ENCODE data around the gene EIF4G1.

Gene EIF4G1

GRCh38 chr3:184352149-184352785 lies 37.9 kb downstream of the EIF4G1 start:
- no peak for DNase-seq (ENCODE audit: low read depth)

GRCh38 chr3:184352897-184353545 lies 38.6 kb downstream of the EIF4G1 start:
- no peak for DNase-seq (ENCODE audit: low read depth)

DNA sequence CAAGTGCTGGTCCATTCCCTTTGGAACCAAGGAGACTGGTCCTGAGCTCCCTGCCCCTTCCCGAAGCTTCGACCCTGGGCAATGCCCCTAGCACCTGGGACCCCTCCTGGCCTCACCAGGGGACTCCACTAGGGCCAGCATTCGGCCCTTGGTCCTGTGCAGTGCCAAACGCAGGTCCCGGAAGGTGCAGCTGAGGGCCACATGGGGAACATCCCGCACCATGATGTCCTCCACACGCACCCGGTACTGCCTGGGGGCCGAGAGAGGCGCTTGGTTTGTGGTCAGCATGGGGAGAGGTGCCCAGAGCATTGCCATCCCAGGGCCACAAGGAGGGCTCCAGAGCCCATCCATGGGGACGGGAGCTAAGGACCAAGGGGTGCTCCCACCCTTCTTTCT lies 39.1 kb downstream of the EIF4G1 start:
- DNase-seq (ENCODE audit: low read depth): no peak

DNA sequence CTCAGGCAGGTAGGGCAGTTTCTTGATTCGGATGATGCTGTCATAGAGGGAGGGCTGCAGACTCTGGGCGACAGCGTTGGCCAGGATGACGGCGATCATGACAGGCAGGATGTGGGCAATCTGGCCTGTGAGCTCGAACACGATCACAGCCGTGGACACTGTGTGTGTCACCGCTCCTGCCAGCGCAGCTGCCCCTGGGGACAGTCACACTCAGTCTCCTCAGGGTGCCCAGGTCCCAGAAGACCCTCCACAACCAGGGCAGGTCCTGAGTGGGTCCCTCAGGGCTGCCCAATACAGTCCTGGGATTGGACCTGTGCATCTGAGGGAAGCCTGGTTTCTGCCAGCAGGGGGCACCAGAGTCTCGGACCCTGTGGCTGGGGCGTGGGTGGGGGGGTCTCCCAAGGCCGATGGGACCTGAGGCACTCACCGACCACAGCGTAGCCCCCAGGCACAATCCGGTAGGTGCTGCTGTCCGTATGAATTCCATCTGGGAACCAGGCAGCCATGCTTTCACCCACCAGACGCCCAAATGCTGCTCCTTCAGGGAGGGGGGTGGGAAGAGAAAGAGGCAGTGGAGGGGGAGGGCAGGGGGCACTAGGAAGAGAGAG lies 39.8 kb downstream of the EIF4G1 start:
- peak; percentile 43 for DNase-seq (ENCODE audit: low read depth)

DNA sequence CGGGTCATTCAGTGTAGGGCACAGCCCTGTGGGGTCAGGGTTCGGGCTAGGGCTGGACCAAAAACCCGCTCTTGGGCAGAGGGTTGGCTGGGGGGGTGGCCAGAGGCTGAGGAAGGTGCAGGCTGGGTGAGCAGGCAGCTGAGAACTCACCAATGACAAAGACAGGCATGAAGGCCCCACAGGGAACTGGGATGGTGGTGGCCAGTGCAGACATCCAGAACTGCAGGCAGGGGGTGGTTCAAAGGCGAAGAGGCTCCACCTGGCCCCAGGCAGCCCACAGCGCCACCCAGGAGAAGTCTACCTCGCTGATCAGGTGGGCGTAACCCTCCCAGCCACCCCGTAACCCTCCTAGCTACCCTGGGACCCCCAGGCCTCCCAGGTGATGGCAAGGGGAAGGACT lies 40.3 kb downstream of the EIF4G1 start:
- DNase-seq (ENCODE audit: low read depth): no peak

DNA sequence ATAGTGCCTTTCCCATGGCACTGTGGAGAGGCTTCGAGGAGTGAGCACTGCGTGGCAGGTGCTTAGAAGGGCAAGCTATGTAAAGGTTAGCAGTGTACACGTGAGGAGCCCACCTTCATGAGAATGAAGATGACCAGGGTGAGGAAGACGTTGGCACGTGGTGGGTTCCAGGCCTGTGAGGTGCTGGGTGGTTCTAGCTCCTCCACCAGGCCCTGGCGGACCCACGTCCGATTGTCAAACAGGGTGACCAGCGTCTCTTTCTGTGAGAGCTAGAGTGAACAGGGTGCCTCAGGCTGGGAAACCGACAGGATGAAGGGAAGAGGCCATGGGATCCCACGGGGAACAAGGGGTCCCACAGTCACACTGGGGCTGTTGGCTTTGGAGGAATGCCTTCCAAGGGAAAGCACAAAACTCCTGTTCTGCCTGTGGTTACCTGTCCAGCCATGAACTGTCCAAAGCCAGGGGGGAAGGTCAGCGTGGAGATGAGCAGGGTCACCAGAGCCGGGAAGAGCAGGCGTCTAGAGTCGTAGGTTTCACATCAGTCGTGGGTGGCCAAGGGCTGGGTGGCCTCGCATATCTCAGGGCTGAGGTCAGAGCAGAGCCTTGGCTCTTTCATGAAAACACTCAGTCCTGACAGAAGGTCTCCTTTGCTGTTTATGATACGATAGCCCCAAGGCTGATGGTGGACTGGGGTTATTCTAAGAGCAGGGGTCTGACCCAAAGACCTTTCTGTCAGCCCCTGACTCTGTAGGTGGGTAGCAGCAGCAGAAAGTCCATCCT lies 41.0 kb downstream of the EIF4G1 start:
- DNase-seq (ENCODE audit: low read depth): no peak

DNA sequence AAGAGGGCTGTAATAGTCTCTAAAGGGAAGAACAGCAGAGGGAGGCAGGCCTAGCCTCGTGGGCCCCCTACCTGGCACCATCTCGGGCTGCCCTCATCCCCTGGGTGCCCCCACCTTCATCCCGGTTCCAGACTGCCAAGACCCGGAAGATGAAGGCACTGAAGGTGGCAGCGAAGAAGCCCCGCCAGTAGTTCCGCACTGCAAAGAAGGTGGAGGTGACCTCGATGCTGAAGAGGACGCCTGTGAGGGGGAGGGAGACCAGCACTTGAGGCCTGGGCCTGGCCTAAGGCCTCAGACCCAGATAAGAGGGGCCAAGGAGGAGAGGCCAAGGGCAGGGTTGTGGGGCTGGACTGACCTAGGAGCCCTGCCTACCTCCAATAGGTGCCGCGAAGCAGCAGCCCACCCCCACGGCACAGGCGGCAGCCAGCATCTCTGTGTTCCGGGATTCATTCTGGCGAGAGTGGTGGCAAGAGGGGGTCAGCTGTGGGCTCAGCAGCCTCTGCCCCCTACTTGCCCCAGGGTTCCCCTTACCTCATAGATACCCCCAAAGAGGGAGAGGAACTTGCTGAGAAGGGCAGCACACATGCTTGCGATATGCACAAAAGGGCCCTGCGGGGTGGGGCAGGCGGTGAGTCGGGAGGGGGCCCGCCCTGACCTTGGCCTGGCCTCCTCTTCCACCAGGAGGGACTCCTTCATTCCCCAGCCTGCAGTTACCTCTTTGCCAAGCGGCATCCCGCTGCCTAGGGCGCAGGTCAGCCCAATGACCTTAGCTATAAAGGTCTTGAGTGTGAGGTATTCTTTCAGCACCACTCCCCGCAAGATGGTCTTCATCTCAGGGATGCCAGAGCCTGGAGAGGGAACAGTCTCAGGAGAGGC lies 43.1 kb downstream of the EIF4G1 start:
- no peak for DNase-seq (ENCODE audit: low read depth)

GRCh38 chr3:184358124-184358767 lies 43.8 kb downstream of the EIF4G1 start:
- no peak for DNase-seq (ENCODE audit: low read depth)

- DNase-seq (ENCODE audit: low read depth): no peak
Measured at GRCh38 chr3:184358921-184359350, 44.5 kb downstream of the EIF4G1 start.

DNA sequence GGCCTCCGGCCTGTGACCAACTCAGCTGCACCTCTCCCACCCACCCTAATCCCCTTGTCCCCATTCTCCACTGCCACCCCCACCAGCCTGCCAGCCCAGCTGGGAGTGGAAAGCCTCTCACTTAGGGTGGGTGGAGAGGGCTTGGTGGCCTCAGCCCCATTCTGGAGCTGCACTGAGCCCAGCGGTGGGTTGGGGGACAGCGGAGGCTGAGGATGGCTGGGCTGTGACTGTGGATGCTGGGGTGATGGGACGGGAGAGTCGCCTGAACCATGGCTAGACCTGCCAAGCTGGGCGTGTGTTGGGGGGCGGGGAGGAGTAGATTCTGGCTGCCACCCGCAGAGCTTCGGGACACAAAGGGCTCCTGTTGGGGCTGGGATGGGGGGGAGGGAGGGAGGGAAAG lies 45.2 kb downstream of the EIF4G1 start:
- DNase-seq (ENCODE audit: low read depth): no peak

DNA sequence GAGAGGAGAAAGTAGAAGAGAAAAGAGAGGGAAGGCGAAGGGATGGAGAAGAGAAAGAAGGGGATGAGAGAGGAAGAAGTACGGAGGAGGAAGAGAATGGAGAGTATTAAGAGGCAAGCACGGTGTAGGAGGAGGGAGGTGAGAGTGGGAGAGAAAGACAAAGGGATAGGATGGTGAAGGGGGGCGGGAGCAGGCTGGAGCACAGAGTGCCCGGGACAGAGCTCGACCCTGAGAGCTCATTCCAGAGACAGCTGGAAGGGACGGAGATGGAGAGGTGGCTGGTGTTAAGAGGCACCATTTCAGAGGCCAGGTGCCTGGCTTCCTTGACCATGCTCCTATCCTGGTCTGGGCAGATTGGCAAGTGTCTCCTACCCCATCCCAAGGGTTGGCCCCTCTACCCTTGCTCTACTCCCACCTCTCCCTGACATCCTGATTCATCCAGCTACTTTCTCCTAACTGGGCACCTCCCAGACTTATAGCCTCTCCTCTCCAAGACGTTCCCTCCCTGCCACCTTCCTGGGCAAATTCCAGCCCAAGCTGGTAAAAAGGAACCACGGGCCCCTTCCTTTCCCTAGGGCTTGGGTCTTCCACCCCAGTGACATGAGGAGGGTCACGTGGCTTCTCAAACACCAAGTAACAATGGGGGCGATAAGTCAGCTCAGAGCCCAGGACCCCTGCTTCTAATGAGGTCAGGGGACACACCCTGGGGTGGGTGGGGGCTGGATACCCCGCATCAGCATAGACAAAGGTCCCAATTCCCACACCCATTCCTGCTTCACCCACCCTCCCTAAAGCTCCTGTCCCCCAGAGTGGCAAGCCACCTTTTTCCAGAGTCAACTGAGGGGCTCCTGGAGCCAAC lies 45.9 kb downstream of the EIF4G1 start:
- DNase-seq (ENCODE audit: low read depth): no peak

GRCh38 chr3:184360929-184361531 lies 46.6 kb downstream of the EIF4G1 start:
- DNase-seq (ENCODE audit: low read depth): no peak

GRCh38 chr3:184361532-184361931 lies 47.1 kb downstream of the EIF4G1 start, which contains the start of the genes CLCN2 and POLR2H:
TSS of gene CLCN2 (minus strand) at chr3:184361605. CDS start at chr3:184361479, 126 bp downstream.
TSS of gene POLR2H (plus strand) at chr3:184361710. CDS start at chr3:184363493, 1,783 bp downstream.
- peak; percentile 62 for DNase-seq (ENCODE audit: low read depth)

GRCh38 chr3:184361932-184362667 lies 47.7 kb downstream of the EIF4G1 start:
- DNase-seq (ENCODE audit: low read depth): peak; percentile 72

DNA sequence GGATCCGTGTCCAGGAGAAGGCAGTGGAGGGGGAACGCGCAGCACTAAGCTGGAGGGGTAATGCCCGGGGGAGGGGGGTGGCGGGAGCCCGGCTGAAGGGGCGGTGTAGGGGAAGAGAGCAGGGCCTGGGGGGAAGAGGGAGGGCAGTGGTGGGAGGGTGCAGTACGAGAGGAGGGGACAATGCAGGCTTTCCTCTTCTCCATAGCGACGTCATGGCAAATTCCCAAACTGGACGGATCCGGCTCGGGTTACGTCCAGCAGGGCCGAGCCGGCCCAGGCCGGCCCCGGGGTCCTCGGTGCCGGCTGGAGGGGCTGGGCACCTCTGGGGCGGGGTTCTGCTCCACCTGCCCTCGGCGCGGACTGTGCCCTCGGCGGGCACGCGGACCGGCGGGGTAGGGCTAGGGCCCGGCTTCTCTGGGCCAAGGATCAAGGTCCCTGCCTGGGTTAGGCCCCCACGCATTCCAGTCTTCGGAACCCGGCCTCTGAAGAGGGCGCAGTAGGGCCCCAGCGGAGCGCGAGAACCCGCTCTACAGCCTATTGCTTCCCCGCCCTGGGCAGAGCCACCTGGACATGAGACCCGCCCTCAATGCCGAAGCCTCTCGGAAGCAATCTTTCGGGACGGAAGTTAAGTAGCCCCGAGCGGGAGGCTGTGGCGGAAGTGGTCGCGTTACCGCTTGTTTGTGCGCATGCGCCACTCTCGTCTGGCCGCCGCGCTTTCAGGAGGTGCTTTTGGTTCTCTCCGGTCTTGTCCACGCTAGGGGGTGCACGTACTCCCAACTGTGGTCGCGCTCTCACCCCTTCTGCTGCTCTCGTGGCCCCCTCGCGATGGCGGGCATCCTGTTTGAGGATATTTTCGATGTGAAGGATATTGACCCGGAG lies 48.5 kb downstream of the EIF4G1 start:
- peak; percentile 98 for DNase-seq (ENCODE audit: low read depth)

- peak; percentile 44 for DNase-seq (ENCODE audit: low read depth)
Measured at GRCh38 chr3:184366619-184367289, 52.3 kb downstream of the EIF4G1 start.

- DNase-seq (ENCODE audit: low read depth): no peak
Measured at GRCh38 chr3:184368116-184368515, 53.7 kb downstream of the EIF4G1 start.

Data from EH (cell line).